Suppressor macrophage treated with lipopolysaccharide for 4 hours (primary cell): ENCODE measurements around the gene PTPN22.
A peak's percentile ranks its signal among the peaks of the same experiment; 100 is the strongest.

Source experiments
- DNase-seq: peaks from one replicate; pipeline ENCODE4 v3.0.0-alpha.2; 2020

Gene PTPN22

GRCh38 chr1:113793878-113794834 lies 77.4 kb downstream of the PTPN22 start:
- DNase-seq, result no peak

GRCh38 chr1:113792986-113793385 lies 78.5 kb downstream of the PTPN22 start:
- DNase-seq, result no peak

- DNase-seq, result no peak
These were observed 79.0 kb downstream of the PTPN22 start for GRCh38 chr1:113792471-113792870.

- DNase-seq, result no peak
These were observed 82.7 kb downstream of the PTPN22 start for GRCh38 chr1:113788802-113789201.

- DNase-seq, result peak; percentile 12
These were observed 83.8 kb downstream of the PTPN22 start for GRCh38 chr1:113787663-113788062.

GRCh38 chr1:113786069-113786468 lies 85.4 kb downstream of the PTPN22 start:
- DNase-seq, result no peak

- DNase-seq, result peak; percentile 8
These were observed 87.3 kb downstream of the PTPN22 start for GRCh38 chr1:113784104-113784779.

GRCh38 chr1:113783254-113784103 lies 88.0 kb downstream of the PTPN22 start:
- DNase-seq, result peak; percentile 76

- DNase-seq, result peak; percentile 24
These were observed 89.1 kb downstream of the PTPN22 start for GRCh38 chr1:113782406-113782805.

- DNase-seq, result no peak
These were observed 91.0 kb downstream of the PTPN22 start for GRCh38 chr1:113780374-113781146.

GRCh38 chr1:113779542-113779941 lies 92.0 kb downstream of the PTPN22 start:
- DNase-seq, result no peak

- no peak for DNase-seq
These were observed 94.0 kb downstream of the PTPN22 start for GRCh38 chr1:113777561-113777960.

- no peak for DNase-seq
These were observed 101.5 kb downstream of the PTPN22 start for GRCh38 chr1:113770031-113770430.

- DNase-seq, result no peak
These were observed 101.9 kb downstream of the PTPN22 start for GRCh38 chr1:113769601-113769970.

- peak; percentile 50 for DNase-seq
These were observed 102.5 kb downstream of the PTPN22 start for GRCh38 chr1:113768916-113769600.

GRCh38 chr1:113765306-113766230 lies 105.9 kb downstream of the PTPN22 start:
- no peak for DNase-seq
